EH (cell line): ENCODE data around the gene ELMOD2.
A peak's percentile ranks its signal among the peaks of the same experiment; 100 is the strongest.
"Not testable (repeated sequence)": the region's sequence is repeated elsewhere in the genome, so short reads cannot be mapped to it uniquely, and the experiment has no call there.

Experiments used
- DNase-seq: peaks from one replicate; pipeline ENCODE4 v3.0.0-alpha.2; 2015; ENCODE audit warnings: low read depth

Gene ELMOD2

DNA sequence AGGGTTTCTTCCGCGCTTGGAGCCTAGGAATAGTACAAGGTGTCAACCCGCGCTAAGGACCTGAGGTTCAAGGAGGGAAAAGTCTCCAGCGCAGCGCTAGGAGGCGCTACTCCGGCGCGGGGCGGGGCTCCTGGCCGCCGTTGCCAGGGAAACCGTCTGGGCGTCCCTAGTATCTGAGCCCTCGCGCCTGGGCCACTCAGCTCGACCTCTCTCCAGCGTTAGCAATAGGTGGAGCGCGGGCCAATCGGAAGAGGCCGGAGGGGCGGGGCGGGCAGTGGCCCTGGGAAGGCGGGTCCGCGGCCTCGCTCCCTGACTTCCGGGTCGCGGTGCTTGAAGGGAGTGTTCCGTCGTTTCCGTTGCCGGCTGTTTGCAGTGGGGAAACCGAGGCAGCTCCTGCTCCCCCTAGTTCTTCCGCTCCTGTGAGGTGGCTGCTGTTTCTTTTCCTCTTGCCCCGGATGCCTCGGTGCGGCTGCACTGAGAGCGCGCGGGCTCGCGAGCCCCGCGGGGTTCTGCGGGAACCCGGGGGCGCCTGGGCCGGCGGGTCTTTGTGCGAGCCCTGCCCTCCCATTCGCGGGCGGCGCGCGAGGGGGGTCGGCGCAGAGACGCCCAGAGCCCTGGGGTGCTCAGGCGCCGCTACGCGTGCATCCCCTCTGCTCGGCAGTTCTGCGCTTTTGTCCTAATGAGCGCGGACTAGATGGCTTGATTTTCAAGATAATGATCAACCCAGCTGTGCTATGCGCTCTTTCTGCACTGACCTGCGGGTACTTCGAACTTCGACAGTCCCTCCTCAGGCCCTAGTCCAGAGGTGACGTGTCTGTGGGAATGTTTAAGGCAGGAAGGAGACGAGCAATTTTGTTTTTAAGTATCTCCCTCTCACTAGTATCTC is at the start of gene ELMOD2:
TSS of gene ELMOD2 (plus strand) at position 312 of the 886 bp plus-strand sequence. CDS start 1,261 bp downstream, outside the sequence.
- DNase-seq, result peak; percentile 98

- DNase-seq, result no peak
Observed at GRCh38 chr4:140483445-140483844, 40.5 kb upstream of the ELMOD2 start.

DNA sequence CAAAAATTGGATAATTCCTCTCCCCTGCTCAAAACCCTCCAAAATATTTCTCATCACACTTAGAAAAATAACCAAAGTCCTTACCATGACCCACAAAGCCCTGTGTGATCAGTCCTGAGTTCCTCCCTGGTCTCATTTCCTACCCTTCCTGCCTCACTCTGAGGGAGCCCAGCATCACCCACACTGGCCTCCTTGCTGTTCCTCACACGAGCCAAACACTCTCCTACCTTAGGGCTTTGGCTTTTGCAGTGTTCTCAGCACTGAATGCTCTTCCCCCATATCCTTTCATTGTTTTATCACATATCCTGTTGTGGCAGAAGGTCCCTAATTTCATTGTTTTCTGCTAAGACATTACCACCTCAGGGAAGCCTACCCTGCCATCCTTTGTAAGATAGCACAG is 38.0 kb upstream of the ELMOD2 start:
- no peak for DNase-seq

- no peak for DNase-seq
Observed at GRCh38 chr4:140497405-140497746, 26.6 kb upstream of the ELMOD2 start.

- no peak for DNase-seq
Observed at GRCh38 chr4:140497747-140498636, 26.0 kb upstream of the ELMOD2 start, which contains the start of gene MGAT4D. TSS of gene MGAT4D (minus strand) at chr4:140498293. CDS start at chr4:140498222, 71 bp downstream.

DNA sequence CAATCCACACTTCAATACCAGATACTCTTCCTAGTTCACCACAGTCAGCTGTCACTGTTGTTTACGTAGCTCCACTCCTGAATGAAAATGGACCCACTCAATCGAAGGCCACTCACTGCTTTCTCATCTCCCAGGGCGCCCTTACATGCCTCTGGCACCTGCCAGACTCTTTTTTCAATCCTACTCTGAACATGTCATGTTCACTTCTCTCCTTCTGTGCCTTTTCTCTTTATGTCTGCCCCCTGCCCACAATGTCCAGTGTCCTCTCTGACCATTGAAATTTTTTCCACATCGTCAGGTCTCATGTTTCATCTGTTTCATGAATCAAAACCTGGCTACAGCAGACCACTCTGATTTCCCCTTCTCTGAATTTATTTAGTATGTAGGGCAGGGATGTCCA is 24.6 kb upstream of the ELMOD2 start:
- DNase-seq, result no peak

DNA sequence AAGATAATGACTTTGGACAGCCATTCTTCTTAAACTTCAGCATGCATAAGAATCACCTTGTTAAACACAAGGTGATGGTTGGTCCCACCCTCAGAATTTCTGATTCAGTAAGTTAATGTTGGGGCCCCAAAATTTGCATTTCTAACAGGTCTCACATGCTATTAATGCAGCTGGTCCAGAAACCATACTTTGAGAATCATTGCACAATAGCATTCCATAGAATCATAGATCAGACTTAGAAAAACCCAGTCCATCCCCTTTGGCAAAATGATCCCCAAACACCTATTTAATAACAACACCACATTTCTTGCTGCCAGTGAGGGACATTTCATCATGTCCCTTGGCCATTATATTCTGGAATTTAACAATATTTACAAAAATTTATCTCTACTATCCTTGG is 19.7 kb upstream of the ELMOD2 start:
- DNase-seq, result no peak

- not testable (repeated sequence) for DNase-seq
Observed at GRCh38 chr4:140513765-140514164, 10.2 kb upstream of the ELMOD2 start.

DNA sequence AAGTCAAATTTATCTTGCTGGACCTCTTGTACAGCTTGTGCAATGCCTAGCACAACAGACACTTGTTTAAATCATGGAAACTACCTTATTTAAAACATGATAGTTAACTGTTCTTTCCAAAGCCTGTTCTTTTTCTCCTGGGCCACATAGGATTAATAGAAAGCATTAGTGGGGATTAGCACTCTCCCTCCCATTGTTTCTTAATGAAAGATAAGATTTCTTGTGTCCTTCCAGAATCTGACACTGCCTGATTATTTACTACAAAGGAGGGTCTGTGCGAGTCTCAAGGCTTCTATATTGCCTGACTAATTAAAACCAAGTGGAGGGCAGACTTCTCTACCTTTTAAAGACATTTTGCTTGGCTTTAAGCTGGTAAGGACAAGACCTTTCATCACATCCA is 8.5 kb upstream of the ELMOD2 start:
- DNase-seq, result no peak

DNA sequence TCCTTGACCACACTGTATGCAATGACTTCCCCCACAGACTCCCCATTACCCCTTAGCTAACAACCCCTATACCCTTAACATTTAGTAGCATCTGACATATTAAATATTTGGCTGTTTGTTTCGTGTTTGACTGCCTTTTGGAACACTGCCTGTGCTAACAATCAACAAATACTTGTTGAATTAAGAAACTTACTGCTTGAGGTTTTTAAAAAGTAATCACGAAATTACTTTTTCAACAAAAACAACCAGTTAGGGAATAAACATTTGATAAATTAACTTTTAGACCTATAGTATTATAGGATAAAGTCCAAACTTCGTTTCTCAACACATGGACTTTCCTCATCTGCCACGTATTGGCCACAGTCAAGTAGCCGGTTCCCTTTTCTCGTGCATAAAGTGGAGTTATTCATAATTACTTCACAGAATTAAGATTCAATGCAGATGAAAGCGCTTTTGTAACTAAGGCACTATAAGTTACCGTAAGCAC is 555 bp upstream of the ELMOD2 start:
- DNase-seq, result no peak

- no peak for DNase-seq
Observed at GRCh38 chr4:140529434-140529833, 5.5 kb downstream of the ELMOD2 start.

GRCh38 chr4:140533951-140534480 is 10.0 kb downstream of the ELMOD2 start:
- peak; percentile 72 for DNase-seq

- DNase-seq, result no peak
Observed at GRCh38 chr4:140556372-140557085, 32.6 kb downstream of the ELMOD2 start.

DNA sequence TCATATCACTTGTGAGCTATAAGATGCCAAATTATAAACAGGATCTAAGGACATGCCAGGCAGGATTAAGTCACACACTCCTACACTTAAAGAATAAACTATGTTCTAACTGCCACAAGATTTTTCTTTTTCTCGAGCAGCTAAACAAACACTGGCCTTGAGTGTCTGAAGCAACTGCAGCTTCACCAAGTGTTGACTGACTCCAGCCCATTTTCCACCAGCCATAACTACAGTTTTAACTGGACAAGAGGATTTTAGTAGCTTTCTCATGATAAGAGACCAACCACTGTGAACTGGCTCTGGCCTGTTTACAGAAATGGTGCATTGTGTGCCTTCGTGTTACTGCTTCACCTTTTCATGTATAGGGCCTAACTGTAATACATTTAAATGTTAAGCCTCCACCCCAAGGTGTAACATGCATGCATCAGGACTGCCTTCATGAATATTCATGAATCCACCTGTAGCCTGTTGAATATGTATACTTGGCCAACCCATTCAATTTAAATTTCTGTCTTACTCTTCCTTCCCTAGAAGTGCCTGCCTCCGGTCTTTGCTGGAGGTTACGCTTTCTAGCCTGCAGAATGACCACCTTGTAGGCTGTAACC is 34.0 kb downstream of the ELMOD2 start:
- DNase-seq, result no peak

- no peak for DNase-seq
Observed at GRCh38 chr4:140559696-140560095, 35.7 kb downstream of the ELMOD2 start.

DNA sequence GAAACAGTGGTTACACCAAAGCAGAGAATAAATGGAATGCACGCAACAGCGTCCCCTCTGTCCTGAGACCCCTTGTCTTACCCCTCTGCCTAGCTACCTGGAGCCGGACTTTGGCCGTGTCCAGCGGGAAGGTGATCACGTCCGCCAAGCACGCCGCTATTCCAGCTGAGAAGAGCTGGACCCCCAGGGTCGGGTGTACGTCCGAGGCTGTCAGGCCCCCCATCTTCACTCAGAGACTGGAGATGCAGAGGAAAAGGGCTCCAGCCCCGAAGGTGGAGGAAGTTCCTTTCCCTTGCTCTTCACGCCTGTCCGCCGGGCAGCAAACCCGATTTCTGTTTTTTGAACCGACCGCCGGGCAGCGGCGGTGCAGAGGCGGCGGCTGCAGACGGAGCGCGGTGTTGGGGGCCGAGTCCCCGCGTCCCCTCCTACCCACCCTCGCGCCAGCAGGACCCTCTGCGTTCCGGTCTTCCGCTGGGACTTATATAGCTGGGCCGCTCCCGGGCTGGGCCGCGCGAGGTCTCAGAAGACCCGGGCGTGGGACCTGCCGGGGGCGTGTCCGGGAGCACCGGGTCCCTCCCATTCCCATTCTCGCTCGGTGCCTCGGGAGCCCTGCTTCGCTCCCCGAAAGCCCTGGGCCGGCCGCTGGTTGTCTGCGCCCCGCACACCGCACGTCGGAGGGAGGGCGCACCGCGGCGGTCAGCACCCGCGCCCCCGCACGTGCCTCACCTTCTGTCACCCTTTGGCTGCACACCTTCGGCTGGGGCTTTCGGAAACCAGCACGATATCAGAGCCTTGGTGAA is 44.7 kb downstream of the ELMOD2 start, which contains the start of gene UCP1:
TSS of gene UCP1 (minus strand) at position 455 of the 800 bp plus-strand sequence. CDS start at position 223, 232 bp downstream.
- DNase-seq, result peak; percentile 8

- no peak for DNase-seq
Observed at GRCh38 chr4:140569307-140569638, 45.3 kb downstream of the ELMOD2 start.

DNA sequence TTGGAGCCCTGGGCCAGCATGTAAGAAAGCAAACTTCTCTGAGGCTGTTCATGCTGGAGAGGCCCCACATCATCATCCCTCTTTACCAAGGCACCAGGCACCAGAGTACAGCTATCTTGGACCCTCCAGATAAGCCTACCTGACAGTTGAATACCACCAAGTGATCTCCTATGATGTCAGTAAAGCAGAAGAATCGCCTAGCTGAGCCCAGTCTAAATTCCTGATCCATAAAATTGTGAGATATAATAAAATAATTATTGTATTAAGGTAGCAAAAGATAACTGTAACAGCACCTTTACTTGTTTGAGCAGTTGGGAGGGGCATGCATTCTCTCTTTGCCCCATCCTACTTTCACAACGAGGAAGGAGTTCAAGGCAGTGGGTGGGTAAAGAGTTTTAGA is 47.7 kb downstream of the ELMOD2 start:
- no peak for DNase-seq

- no peak for DNase-seq
Observed at GRCh38 chr4:140575489-140575888, 51.5 kb downstream of the ELMOD2 start.

- DNase-seq, result no peak
Observed at GRCh38 chr4:140579278-140579677, 55.3 kb downstream of the ELMOD2 start.
